GM19240 (cell line): ENCODE measurements around the gene ZNF583.

Experiments used
- DNase-seq: peaks from one replicate; pipeline ENCODE4 v3.0.0; 2011; ENCODE audit warnings: low spot score; ENCODE audit not compliant: insufficient read length

The ZNF583 gene

DNA sequence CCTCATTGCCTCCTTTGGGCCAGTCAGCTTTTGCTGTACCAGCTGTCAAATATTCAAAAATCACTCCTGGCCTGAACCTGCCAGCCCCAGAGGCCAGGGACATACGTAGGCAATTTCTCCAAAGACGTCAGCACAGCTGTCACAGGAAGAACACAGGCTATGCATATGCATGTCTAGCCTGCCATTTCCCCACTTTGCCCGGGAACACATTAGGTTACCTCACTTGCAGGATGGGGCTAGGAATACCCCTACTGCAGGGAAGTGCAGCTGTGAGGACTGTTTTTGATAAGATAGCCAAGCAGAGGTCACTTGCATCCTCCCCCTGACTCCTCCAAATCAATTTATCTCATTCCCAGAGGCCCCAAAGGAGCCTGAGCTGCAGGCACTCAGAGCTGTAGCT lies 70.2 kb downstream of the ZNF583 start:
- DNase-seq, result no peak

- no peak for DNase-seq
Measured at GRCh38 chr19:56476093-56476492, 72.0 kb downstream of the ZNF583 start.
